ENCODE data around the gene C19orf67.

The C19orf67 gene

DNA sequence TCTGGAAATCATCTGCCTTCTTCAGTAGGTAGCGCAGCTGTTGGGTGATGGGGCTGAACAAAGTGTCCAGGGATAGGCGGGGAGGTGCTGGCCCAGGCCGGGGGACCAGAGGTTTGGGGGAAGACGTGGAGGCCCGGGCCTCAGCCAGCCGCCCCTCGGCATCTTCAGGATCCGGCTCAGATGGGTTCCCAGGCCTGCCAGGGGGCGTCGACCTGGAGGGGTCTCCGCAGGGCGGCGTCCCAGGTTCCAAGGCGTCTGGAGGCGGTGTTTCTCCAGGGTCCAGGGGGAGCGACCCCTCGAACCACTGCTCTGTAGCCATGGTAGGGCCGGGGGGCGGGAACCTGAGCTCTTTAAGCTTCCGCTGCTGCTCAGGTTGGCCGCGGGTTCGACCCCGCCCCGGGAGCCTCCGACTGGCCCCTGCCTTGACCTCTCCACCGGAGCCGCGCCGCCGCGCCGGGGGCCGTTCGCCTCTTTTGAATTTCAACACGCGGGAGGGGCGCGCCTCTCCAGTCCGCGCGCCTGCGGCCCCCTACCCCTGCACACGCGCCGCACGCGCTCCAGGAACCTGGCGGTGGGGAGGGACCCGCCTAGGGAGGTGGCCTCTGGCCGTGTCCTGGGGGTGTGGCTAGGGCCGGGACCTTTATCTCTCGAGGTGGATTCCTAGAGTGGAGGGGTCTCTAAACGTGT lies at the start of gene C19orf67:
Gene C19orf67 (minus strand): TSS at position 475 of the 687 bp plus-strand sequence. CDS start 156 bp downstream, at position 319.
- no peaks in the 10 kb centered on the region for H3K27me3 ChIP-seq (ENCODE audit: insufficient read depth, low read length)
- H3K36me3 ChIP-seq (ENCODE audit: insufficient read depth, low read length) = peaks cover 17% of the 10 kb centered on the region
- no peaks in the 10 kb centered on the region for H3K9me3 ChIP-seq (ENCODE audit: low read length)
- H2AFZ ChIP-seq (ENCODE audit: low read depth, low read length) = no peak within 1 kb of the TSS
- no peak within 1 kb of the TSS for H3K4me3 ChIP-seq (ENCODE audit: low read length)
- peaks cover 14% of the 10 kb centered on the region for H3K4me1 ChIP-seq (ENCODE audit: insufficient read depth, low read length)

DNA sequence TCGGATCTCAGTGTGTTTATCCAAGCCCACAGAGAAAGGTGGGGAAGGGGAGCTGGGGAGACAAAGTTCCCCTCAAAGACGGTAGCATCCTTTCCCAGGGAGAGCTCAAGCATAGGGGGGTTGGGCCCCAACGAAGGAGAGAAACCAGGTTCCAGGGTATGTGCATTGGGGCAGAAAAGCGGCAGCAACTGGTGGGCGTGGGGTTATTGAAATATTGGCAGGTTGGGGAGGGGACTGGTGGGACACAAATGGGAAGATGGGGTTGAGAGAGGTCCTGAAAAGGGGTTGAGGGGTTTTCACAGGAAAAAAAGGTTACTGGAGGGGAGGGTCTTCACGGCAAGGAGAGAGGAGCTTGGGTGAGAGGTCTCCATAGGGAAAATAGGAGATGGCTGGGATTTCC lies 49.8 kb upstream of the C19orf67 start:
- Histone ChIP-seq H3K27me3 (ENCODE audit: insufficient read depth, low read length) (no peaks in the 10 kb centered on the region), H3K4me3 (ENCODE audit: low read length) (peak overlapping the region; percentile 62), H2AFZ (ENCODE audit: low read depth, low read length) (no peak overlapping the region), H3K4me1 (ENCODE audit: insufficient read depth, low read length) (peaks cover 28% of the 10 kb centered on the region), H3K9me3 (ENCODE audit: low read length) (no peaks in the 10 kb centered on the region), H3K36me3 (ENCODE audit: insufficient read depth, low read length) (no peaks in the 10 kb centered on the region)

DNA sequence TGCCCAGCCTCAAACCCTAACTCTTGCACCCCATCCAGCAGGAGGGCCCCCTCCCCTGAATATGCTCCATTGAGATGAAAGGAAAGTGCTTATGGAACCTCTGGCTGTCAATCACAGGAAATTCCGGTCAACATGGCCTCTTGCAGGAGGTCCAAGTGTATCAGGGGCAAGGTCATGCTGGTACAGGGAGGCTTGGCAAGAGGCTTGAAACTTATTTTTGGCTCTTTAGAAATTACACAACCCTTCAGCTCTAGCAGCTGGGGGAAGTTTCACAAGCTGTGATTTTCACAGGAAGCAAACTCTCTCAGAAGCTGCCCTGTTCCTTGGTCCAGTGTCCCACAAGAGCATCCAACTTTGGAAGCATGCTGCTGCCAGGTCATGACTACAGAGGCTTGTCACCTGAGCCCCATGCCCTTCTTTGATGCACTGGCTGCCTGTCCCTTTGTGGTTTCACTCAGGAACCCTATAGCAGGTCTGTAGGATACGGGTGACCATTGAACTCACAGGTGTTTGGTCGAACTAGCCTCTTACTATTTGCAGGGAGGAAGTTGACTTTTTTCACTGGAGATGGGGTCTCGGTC lies 42.4 kb upstream of the C19orf67 start:
- H2AFZ ChIP-seq (ENCODE audit: low read depth, low read length) = no peak overlapping the region
- no peaks in the 10 kb centered on the region for H3K4me1 ChIP-seq (ENCODE audit: insufficient read depth, low read length)
- no peaks in the 10 kb centered on the region for H3K27me3 ChIP-seq (ENCODE audit: insufficient read depth, low read length)
- H3K4me3 ChIP-seq (ENCODE audit: low read length) = no peak overlapping the region
- peaks cover 20% of the 10 kb centered on the region for H3K36me3 ChIP-seq (ENCODE audit: insufficient read depth, low read length)
- H3K9me3 ChIP-seq (ENCODE audit: low read length) = no peaks in the 10 kb centered on the region

DNA sequence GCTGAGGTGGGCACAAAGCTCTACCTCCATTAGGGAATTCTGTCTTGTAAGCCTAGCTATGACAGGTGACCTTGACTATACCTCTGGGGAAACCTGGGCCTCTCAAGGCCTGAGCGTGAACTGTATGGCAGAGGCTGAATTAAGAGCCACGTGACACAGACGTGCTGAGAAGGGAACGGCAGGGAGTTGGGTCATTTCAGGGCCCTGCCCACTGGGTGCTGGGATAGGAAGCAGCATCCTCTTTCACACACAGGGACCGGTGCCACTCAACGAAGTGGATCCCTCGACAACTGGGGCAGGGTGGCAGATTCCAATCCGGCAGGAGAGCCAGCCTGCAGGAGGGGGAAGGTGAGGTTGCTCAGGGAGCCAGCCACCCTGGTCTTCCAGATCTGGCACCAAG lies 41.6 kb upstream of the C19orf67 start:
- Histone ChIP-seq H3K27me3 (ENCODE audit: insufficient read depth, low read length) (no peaks in the 10 kb centered on the region), H3K4me3 (ENCODE audit: low read length) (no peak overlapping the region), H3K9me3 (ENCODE audit: low read length) (no peaks in the 10 kb centered on the region)

DNA sequence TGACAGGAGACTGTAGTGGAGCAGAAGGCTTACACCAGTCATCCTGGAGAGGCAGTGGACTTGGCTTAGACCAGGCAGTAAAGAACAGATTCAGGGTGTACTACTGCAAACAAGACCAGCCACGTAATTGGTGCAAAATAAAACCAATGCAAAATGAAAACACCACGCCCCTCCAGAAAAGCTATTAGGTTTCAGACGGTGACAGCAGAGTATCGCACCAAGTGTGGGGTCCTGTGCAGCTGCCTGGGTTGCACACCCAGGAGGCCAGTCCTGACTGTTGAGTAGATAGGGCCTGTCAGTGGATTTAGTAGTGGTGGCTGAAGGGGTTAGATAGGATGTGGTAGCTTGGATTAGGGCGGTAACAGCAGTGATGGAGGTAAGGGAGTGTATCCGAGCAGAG lies 37.3 kb upstream of the C19orf67 start:
- no peak overlapping the region for H2AFZ ChIP-seq (ENCODE audit: low read depth, low read length)
- H3K36me3 ChIP-seq (ENCODE audit: insufficient read depth, low read length) = peaks cover 21% of the 10 kb centered on the region
- H3K4me3 ChIP-seq (ENCODE audit: low read length) = no peak overlapping the region
- no peaks in the 10 kb centered on the region for H3K9me3 ChIP-seq (ENCODE audit: low read length)
- no peaks in the 10 kb centered on the region for H3K27me3 ChIP-seq (ENCODE audit: insufficient read depth, low read length)
- H3K4me1 ChIP-seq (ENCODE audit: insufficient read depth, low read length) = peaks cover 14% of the 10 kb centered on the region

More for the DNA sequence above, 41.6 kb upstream of the C19orf67 start:
- Histone ChIP-seq H2AFZ (ENCODE audit: low read depth, low read length) (no peak overlapping the region), H3K4me1 (ENCODE audit: insufficient read depth, low read length) (no peaks in the 10 kb centered on the region), H3K36me3 (ENCODE audit: insufficient read depth, low read length) (peaks cover 20% of the 10 kb centered on the region)

DNA sequence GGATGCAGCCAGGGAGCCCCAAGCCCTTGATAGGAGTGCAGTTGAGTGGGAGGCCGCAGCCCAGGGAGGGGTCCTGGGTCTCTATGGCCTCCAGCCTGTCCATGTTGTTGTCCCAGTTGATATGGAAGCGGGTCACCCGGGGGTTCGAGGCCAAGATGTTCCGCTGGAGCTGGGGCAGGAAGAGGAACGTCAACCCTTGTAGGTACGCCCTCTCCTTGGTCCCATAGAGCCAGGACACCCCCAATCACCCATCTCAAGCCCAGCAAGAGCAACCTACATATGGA lies 34.9 kb upstream of the C19orf67 start:
- H3K36me3 ChIP-seq (ENCODE audit: insufficient read depth, low read length) = peaks cover 15% of the 10 kb centered on the region
- peaks cover 24% of the 10 kb centered on the region for H3K4me1 ChIP-seq (ENCODE audit: insufficient read depth, low read length)
- no peak overlapping the region for H2AFZ ChIP-seq (ENCODE audit: low read depth, low read length)
- no peak overlapping the region for H3K4me3 ChIP-seq (ENCODE audit: low read length)
- H3K27me3 ChIP-seq (ENCODE audit: insufficient read depth, low read length) = no peaks in the 10 kb centered on the region
- no peaks in the 10 kb centered on the region for H3K9me3 ChIP-seq (ENCODE audit: low read length)

DNA sequence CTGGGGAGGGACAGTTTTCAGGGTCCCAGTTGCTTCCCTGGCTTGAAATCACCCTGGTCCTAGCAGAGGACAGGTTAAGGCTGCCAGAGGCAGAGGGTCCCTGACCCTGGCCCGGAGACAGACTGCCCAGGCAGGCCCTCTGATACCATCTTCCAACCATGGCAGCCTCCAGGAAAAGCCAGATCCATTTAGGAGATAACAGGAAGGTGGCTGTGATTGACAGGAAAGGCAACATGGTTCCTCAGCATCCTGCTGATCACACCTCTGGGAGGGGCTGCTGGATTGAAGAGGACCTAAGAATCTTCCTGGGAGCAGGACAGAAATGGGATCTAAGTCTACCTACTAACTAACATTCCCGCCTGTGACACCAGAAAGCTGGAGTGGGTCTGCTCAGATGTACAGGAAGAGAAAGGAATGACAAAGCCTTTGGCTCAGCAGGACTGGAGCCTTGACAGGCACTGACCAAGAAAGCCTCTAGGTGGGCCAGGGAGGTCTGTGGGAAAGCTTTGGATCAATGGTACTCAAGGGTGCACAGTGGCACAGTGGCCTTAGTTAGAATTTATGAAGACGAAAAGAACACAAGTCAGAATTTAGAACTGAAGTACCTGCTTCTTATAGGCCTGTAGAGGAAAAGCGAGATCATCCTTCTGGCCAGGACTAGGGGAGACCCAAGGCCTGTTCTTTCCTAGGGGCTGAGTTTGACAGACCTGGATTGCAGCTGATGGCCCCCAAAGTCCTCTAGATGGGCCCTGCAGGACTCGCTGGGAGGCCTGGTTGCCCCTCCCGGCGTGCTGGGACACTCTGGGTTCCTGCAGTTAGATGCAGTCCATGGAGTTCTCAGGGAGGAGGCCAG lies 34.3 kb upstream of the C19orf67 start:
- H3K4me1 ChIP-seq (ENCODE audit: insufficient read depth, low read length) = peaks cover 24% of the 10 kb centered on the region
- peaks cover 10% of the 10 kb centered on the region for H3K36me3 ChIP-seq (ENCODE audit: insufficient read depth, low read length)
- H3K9me3 ChIP-seq (ENCODE audit: low read length) = no peaks in the 10 kb centered on the region
- no peak overlapping the region for H3K4me3 ChIP-seq (ENCODE audit: low read length)
- no peak overlapping the region for H2AFZ ChIP-seq (ENCODE audit: low read depth, low read length)
- no peaks in the 10 kb centered on the region for H3K27me3 ChIP-seq (ENCODE audit: insufficient read depth, low read length)

DNA sequence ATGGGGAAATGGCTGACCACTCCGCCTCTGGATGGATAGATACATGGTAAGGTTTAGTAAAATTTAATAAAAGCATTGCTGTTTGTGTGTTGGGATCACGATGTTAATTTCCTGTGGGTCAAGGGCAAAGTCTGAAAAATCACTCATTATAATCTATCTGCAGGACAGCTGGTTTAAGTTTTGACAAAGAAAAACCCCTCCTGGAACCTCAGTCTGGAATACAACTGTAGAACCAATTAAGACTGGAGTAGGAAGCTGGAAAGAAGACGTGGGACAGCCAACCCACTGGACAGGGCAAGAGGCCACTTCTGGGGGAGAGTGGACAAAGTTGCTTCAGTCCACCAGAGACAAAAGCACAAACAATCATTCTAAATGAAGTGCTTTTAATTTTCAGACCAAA lies 33.6 kb upstream of the C19orf67 start:
- no peaks in the 10 kb centered on the region for H3K9me3 ChIP-seq (ENCODE audit: low read length)
- no peaks in the 10 kb centered on the region for H3K27me3 ChIP-seq (ENCODE audit: insufficient read depth, low read length)
- H3K4me3 ChIP-seq (ENCODE audit: low read length) = peak overlapping the region; percentile 49
- H3K4me1 ChIP-seq (ENCODE audit: insufficient read depth, low read length) = peaks cover 24% of the 10 kb centered on the region
- peaks cover 8% of the 10 kb centered on the region for H3K36me3 ChIP-seq (ENCODE audit: insufficient read depth, low read length)
- H2AFZ ChIP-seq (ENCODE audit: low read depth, low read length) = no peak overlapping the region

DNA sequence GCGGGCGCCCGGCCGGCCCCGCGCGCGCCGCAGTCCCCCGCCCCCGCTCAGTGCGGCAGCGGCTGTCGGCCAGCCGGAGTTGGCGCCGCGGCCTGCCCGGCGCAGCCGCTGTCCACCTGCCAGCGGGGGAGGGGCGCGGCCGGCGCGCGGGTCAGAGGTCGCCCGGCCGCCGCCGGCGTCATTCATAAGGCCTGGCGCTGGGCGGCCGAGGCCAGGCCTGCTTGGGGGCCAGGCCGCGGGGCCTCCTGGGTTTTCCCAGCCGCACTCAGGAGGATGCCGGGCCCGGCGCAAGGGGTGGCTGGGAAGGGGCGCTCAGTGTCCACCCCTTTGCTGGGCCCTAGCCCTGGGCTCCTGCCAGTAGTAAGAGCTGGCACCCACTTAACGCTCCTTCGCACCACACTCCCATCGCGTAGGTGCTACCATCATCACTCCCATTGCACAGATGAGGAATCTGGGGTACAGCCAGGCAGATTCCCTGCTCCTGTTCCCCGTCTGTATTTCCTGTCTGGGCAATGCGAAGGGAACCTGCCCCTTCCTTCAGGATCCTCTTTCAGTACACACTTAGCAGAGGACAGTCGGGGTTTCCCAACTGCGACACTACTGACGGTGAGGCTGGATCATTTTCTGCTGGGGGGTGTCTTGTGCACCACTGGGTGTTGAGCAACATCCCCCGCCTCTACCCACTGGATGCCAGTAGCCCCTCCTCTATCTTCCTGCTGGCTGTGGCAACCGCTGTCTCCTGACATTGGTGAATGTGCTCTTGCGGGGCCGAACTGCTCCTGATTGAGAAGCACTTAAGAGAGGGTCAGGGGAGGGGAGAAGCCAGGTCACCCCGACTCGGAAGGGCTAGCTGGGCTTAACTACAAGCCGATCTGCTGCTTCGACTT lies 32.8 kb upstream of the C19orf67 start:
- Histone ChIP-seq H3K27me3 (ENCODE audit: insufficient read depth, low read length) (no peaks in the 10 kb centered on the region), H3K4me3 (ENCODE audit: low read length) (peak overlapping the region; percentile 49), H3K4me1 (ENCODE audit: insufficient read depth, low read length) (peaks cover 30% of the 10 kb centered on the region), H3K36me3 (ENCODE audit: insufficient read depth, low read length) (peaks cover 8% of the 10 kb centered on the region), H3K9me3 (ENCODE audit: low read length) (no peaks in the 10 kb centered on the region), H2AFZ (ENCODE audit: low read depth, low read length) (no peak overlapping the region)

DNA sequence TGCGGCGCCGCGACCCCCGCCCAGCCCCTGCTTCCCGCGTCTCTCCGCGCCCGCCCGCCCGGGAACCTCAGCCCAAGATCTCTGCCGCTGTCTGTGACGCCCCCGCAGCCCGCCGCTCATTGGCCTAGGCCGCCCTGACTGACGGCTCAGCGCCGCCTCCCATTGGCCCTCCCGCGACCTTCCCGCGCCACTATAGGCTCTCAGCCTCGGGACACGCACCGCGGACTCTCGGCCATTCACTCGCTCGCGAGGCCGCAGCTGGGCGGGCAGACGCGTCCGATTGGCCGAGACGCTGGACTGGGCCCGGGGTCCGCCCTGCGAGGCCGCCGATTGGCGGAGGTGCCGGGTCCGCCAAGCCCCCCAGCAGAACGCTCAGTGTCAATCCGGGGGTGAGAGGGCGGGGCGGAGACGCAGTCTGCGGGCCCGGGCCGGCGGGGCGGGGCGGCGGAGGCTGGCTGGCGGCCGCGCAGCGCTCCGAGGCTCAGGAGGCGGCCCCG lies 32.1 kb upstream of the C19orf67 start, which contains the start of gene PRKACA:
Gene PRKACA (minus strand): TSS at position 95 of the 497 bp plus-strand sequence. CDS start 215 bp downstream, outside the sequence.
- Histone ChIP-seq H3K27me3 (ENCODE audit: insufficient read depth, low read length) (no peaks in the 10 kb centered on the region), H3K4me1 (ENCODE audit: insufficient read depth, low read length) (peaks cover 37% of the 10 kb centered on the region), H3K36me3 (ENCODE audit: insufficient read depth, low read length) (peaks cover 8% of the 10 kb centered on the region), H2AFZ (ENCODE audit: low read depth, low read length) (no peak within 1 kb of the TSS), H3K4me3 (ENCODE audit: low read length) (peak within 1 kb of the TSS; percentile 57), H3K9me3 (ENCODE audit: low read length) (no peaks in the 10 kb centered on the region)

DNA sequence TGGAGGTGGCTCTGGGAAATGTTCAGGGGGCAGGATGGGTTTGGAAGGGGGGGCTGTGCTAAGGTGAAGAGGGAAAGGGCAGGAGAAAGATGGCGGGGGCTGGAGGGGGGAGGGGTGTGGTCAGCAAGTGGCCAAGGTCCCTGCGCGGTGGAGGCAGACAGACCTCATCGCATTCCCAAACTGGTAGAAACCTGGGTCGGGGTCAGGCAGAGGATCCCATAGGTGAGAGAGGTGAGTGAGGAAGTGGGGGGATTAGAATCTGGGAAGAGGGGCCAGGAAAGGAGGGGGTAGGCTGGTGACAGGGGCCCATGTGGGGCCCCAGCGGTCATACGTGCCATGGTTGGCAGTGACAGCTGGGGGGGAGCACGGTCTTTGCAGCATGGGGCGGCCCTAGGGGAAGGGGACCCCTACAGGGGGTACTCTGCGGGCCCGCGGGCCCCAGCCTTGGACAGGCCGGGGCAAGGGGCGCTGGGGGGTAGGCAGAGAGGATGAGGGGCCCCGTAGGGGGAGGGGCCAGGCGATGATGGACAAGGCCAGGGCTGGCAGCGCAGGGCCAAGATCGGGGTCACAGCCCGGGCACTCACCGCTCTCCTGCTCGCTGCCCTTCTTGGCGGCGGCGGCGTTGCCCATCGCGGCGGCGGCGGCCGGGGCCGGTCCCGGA lies 31.5 kb upstream of the C19orf67 start:
- H3K4me3 ChIP-seq (ENCODE audit: low read length) = peak overlapping the region; percentile 57
- H2AFZ ChIP-seq (ENCODE audit: low read depth, low read length) = no peak overlapping the region
- no peaks in the 10 kb centered on the region for H3K27me3 ChIP-seq (ENCODE audit: insufficient read depth, low read length)
- H3K36me3 ChIP-seq (ENCODE audit: insufficient read depth, low read length) = peaks cover 8% of the 10 kb centered on the region
- peaks cover 38% of the 10 kb centered on the region for H3K4me1 ChIP-seq (ENCODE audit: insufficient read depth, low read length)
- no peaks in the 10 kb centered on the region for H3K9me3 ChIP-seq (ENCODE audit: low read length)

DNA sequence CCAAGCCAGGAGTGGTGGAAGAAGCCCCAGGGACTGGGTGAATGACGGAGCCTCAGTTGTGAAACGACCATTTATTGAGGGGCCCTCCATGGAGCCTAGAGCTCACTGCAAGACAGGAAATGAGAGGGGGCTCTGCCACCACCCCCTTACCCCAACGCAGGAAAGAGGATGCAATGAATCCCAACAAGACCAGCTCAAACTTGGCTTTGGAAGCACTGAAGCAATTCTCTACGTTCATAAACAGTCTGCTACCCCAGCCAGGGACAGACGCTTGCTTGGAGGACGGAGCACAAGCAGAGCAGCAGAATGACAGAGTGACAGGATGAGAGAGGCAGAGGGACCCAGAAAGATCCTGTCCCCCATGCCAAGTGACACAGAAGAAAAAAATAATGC lies 30.9 kb upstream of the C19orf67 start:
- no peaks in the 10 kb centered on the region for H3K9me3 ChIP-seq (ENCODE audit: low read length)
- peaks cover 9% of the 10 kb centered on the region for H3K36me3 ChIP-seq (ENCODE audit: insufficient read depth, low read length)
- H3K27me3 ChIP-seq (ENCODE audit: insufficient read depth, low read length) = no peaks in the 10 kb centered on the region
- peaks cover 38% of the 10 kb centered on the region for H3K4me1 ChIP-seq (ENCODE audit: insufficient read depth, low read length)
- no peak overlapping the region for H2AFZ ChIP-seq (ENCODE audit: low read depth, low read length)
- peak overlapping the region; percentile 57 for H3K4me3 ChIP-seq (ENCODE audit: low read length)

All from neuron (in vitro differentiated cells).